HFFc6 (cell line): Measurements from ENCODE around the gene COTL1. TPM values are rescaled to one million over a fixed set of nuclear protein-coding genes. Genes with fewer than 3 reads are reported as not detected.

Experiments used
- DNase-seq: peaks from one replicate; pipeline ENCODE4 v3.0.0-alpha.2; 2018
- H3K27ac Mint-ChIP-seq: 2 replicates; pipeline ENCODE4 v1.8.0; 2020; ENCODE audit warnings: mild to moderate bottlenecking, mixed read lengths
- H3K27me3 Mint-ChIP-seq: 2 replicates; pipeline ENCODE4 v1.8.0; 2021; ENCODE audit warnings: mild to moderate bottlenecking, moderate library complexity, mixed read lengths; ENCODE audit not compliant: insufficient read depth
- H3K36me3 Mint-ChIP-seq: 2 replicates; pipeline ENCODE4 v1.8.0; 2021; ENCODE audit warnings: low read depth, mixed read lengths
- H3K4me1 Mint-ChIP-seq: 2 replicates; pipeline ENCODE4 v1.8.0; 2020; ENCODE audit warnings: low read depth, mixed read lengths
- H3K4me3 Mint-ChIP-seq: 2 replicates; pipeline ENCODE4 v1.8.0; 2020; ENCODE audit warnings: mild to moderate bottlenecking, moderate library complexity, mixed read lengths
- H3K9me3 Mint-ChIP-seq: 2 replicates; pipeline ENCODE4 v1.8.0; 2020; ENCODE audit warnings: mild to moderate bottlenecking, mixed read lengths
- total RNA-seq, 6 experiments: library from RNA; stranded (reverse); fragmentation: NEBNext Ultra II Directional; extraction: Animal tissue kit (Norgen Biotek cat#: 25700); gene quantifications; 2 replicates in 1 of 6; 3 replicates in 5 of 6; pipeline ENCODE4 v1.2.3, GENCODE V29; 2021
- TF ChIP-seq, protein P1 (sequence below): fragments of 200-600 bp; sonication (generic); IDR thresholded peaks from 2 replicates; pipeline ENCODE4 v1.5.0; 2021; ENCODE audit warnings: antibody characterized with exemption, mild to moderate bottlenecking

The COTL1 gene
- total RNA-seq, 6 experiments from 2014 or later, result 580 to 681 (median 632) TPM

DNA sequence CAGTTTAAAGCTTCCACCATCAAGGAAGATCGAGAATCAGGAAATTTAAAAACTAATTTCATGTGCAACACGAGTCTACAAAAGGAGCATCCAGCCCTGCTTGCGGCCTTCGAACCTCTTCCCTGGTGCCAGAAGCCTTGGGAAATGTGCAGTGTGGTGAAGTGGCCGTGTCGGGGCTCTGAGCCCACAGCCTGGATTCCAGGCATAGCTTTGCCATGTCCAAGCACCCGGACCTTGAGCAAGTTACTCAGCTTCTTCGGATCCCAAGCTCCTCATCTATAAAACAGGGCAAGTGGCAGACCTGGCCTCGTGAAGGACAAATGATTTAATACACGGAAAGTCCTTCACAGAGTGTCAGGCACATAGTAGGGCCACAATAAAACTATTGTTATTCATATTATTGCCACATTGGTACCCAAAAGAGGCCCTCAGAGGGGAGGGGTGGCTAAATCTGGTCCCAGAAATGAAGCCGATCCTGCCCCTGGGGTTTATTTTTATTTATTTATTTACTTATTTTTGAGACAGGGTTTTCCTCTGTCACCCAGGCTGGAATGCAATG, 34.8 kb downstream of the COTL1 start:
- Mint-ChIP-seq H3K27me3 (peaks cover 3% of the 10 kb centered on the region; the same call in 1 of the 2 replicates), H3K27ac (peak overlapping the region; percentile 86), H3K4me3 (no peak overlapping the region; the same call in 1 of the 2 replicates), H3K4me1 (peaks cover 21% of the 10 kb centered on the region), H3K9me3 (no peaks in the 10 kb centered on the region), H3K36me3 (peaks cover 20% of the 10 kb centered on the region)
- DNase-seq, result peak; percentile 52
- TF ChIP-seq, protein P1, sequence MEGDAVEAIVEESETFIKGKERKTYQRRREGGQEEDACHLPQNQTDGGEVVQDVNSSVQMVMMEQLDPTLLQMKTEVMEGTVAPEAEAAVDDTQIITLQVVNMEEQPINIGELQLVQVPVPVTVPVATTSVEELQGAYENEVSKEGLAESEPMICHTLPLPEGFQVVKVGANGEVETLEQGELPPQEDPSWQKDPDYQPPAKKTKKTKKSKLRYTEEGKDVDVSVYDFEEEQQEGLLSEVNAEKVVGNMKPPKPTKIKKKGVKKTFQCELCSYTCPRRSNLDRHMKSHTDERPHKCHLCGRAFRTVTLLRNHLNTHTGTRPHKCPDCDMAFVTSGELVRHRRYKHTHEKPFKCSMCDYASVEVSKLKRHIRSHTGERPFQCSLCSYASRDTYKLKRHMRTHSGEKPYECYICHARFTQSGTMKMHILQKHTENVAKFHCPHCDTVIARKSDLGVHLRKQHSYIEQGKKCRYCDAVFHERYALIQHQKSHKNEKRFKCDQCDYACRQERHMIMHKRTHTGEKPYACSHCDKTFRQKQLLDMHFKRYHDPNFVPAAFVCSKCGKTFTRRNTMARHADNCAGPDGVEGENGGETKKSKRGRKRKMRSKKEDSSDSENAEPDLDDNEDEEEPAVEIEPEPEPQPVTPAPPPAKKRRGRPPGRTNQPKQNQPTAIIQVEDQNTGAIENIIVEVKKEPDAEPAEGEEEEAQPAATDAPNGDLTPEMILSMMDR, result no peak

DNA sequence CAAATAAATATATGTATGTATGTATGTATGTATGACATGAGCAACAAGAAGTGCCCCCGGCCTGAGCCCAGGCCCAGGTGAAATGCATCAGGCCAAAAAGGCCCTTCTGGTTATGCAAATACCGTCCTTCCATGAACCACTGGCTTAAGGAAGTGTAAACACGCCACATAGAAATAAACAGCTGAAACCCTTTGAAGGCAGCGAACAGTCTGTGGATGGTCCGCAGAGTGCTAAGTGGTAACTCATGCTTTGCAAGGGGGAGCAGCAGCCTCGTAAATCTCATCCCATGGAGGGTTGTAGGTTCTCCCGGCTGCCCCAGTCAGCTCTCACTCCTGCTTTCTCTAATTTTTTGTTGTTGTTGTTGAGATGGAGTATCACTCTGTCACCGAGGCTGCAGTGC, 36.7 kb downstream of the COTL1 start:
- no peak overlapping the region for H3K27ac Mint-ChIP-seq
- TF ChIP-seq, protein P1, result no peak
- H3K36me3 Mint-ChIP-seq, result peaks cover 26% of the 10 kb centered on the region
- H3K9me3 Mint-ChIP-seq, result no peaks in the 10 kb centered on the region
- no peak overlapping the region for H3K4me3 Mint-ChIP-seq
- peaks cover 36% of the 10 kb centered on the region for H3K4me1 Mint-ChIP-seq
- H3K27me3 Mint-ChIP-seq, result peaks cover 3% of the 10 kb centered on the region; the same call in 1 of the 2 replicates
- no peak for DNase-seq

DNA sequence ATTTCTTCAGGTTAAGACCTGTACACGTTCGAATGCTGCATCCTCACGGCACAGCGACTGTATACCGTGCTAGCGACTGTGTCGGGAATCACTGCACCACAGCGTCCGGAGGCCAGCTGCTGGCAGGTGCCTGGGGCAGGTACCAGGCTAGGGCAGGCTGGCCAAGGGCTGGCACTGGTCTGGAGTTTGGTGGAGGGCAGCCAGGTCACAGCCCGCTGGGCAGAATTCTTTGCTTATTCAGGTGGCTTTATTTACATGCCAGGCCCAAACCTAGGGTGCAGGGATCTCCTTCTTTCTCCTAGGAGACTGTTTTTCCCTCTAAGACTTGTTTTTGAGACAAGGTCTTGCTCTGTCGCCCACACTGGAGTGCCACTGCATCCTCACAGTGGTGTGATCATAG, 37.9 kb downstream of the COTL1 start:
- peaks cover 22% of the 10 kb centered on the region; the same call in 1 of the 2 replicates for H3K36me3 Mint-ChIP-seq

DNA sequence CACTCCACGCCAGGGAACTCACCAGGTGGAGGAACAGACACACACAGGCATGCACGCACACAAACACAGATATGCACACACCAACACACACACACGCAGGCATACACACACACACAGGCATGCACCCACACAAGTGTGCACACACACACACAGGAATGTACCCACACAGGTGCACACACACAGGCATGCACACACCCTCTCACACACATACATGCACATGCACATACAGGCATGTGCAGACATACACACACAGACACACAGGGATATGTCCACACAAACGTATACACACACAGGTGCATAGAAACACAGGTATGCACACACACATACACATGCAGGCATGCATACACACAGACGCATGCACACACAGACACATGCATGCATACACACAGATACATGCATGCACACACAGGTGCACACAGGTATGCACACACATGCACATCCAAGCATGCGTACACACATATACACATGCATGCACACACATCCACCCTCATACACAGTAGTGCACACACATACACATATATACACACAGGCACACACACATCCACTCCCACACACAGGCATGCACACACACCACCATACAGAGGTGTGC, 39.2 kb downstream of the COTL1 start:
- DNase-seq, result no peak
- H3K36me3 Mint-ChIP-seq, result peaks cover 28% of the 10 kb centered on the region; the same call in 1 of the 2 replicates
- no peak overlapping the region for H3K27ac Mint-ChIP-seq
- H3K27me3 Mint-ChIP-seq, result peaks cover 6% of the 10 kb centered on the region
- TF ChIP-seq, protein P1, result no peak
- H3K4me1 Mint-ChIP-seq, result peaks cover 38% of the 10 kb centered on the region
- no peak overlapping the region for H3K4me3 Mint-ChIP-seq
- no peaks in the 10 kb centered on the region for H3K9me3 Mint-ChIP-seq

More for the DNA sequence above, 37.9 kb downstream of the COTL1 start:
- peaks cover 5% of the 10 kb centered on the region for H3K27me3 Mint-ChIP-seq
- no peak for DNase-seq
- no peak overlapping the region for H3K4me3 Mint-ChIP-seq
- TF ChIP-seq, protein P1, result no peak
- peaks cover 42% of the 10 kb centered on the region for H3K4me1 Mint-ChIP-seq
- H3K9me3 Mint-ChIP-seq, result no peaks in the 10 kb centered on the region
- peak overlapping the region; percentile 49; the same call in 1 of the 2 replicates for H3K27ac Mint-ChIP-seq

DNA sequence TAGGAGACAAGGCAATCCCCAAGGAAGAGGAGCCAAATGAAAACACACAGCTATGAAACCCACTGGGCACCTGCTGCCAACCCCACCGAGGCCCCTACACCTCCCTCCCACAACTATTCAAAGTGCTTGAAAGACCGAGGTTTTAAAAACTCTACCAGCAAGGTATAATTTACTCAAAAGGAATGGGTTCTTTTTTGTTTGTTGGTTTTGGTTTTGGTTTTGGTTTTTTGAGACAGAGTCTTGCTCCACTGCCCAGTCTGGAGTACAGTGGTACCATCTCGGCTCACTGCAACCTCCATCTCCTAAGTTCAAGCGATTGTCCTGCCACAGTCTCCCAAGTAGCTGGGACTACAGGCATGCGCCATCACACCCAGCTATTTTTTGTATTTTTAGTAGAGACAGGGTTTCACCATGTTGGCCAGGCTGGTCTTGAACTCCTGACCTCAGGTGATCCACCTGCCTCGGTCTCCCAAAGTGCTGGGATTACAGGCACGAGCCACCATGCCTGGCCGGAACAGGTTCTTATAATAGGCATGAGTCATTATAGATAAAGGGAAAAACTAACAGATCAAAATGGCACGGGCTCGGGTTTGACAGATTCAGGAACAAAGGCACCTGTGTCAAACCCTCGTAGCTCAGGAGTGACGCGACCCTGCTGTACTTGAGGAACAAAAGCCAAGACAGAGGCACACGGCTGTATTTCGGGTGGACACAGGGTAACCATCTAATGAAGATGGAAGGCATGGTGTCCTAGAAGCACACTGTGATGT, 40.7 kb downstream of the COTL1 start:
- peaks cover 4% of the 10 kb centered on the region for H3K27me3 Mint-ChIP-seq
- H3K36me3 Mint-ChIP-seq, result peaks cover 41% of the 10 kb centered on the region; the same call in 1 of the 2 replicates
- peak overlapping the region; percentile 40 for H3K27ac Mint-ChIP-seq
- DNase-seq, result no peak
- peaks cover 29% of the 10 kb centered on the region for H3K4me1 Mint-ChIP-seq
- no peak overlapping the region for H3K4me3 Mint-ChIP-seq
- H3K9me3 Mint-ChIP-seq, result peaks cover 4% of the 10 kb centered on the region; the same call in 1 of the 2 replicates
- TF ChIP-seq, protein P1, result no peak
